Raji (cell line): ENCODE measurements around the gene AP2A2.

Source experiments
- POLR2A ChIP-seq: IDR thresholded peaks from 2 replicates; pipeline ENCODE4 v1.6.1; 2011; ENCODE audit warnings: low read depth, low read length, control low read depth; ENCODE audit not compliant: insufficient read depth

AP2A2 gene

GRCh38 chr11:984546-984945 is 58.9 kb downstream of the AP2A2 start:
- TF ChIP-seq POLR2A: no peak

GRCh38 chr11:985406-985805 is 59.7 kb downstream of the AP2A2 start:
- no peak for TF ChIP-seq POLR2A

- no peak for TF ChIP-seq POLR2A
These were observed 60.2 kb downstream of the AP2A2 start for GRCh38 chr11:985848-986247.

- no peak for TF ChIP-seq POLR2A
These were observed 60.7 kb downstream of the AP2A2 start for GRCh38 chr11:986270-986951.

GRCh38 chr11:986952-987305 is 61.3 kb downstream of the AP2A2 start:
- TF ChIP-seq POLR2A: no peak

- TF ChIP-seq POLR2A: no peak
These were observed 62.0 kb downstream of the AP2A2 start for GRCh38 chr11:987671-988070.

- no peak for TF ChIP-seq POLR2A
These were observed 64.4 kb downstream of the AP2A2 start for GRCh38 chr11:990101-990500.

GRCh38 chr11:991034-991433 is 65.4 kb downstream of the AP2A2 start:
- TF ChIP-seq POLR2A: no peak

GRCh38 chr11:991711-992307 is 66.1 kb downstream of the AP2A2 start:
- TF ChIP-seq POLR2A: no peak

- no peak for TF ChIP-seq POLR2A
These were observed 66.9 kb downstream of the AP2A2 start for GRCh38 chr11:992577-992976.

- no peak for TF ChIP-seq POLR2A
These were observed 68.0 kb downstream of the AP2A2 start for GRCh38 chr11:993632-994167.

GRCh38 chr11:995044-995751 is 69.5 kb downstream of the AP2A2 start:
- no peak for TF ChIP-seq POLR2A

GRCh38 chr11:995752-996420 is 70.2 kb downstream of the AP2A2 start:
- no peak for TF ChIP-seq POLR2A

GRCh38 chr11:996681-997080 is 71.0 kb downstream of the AP2A2 start:
- TF ChIP-seq POLR2A: no peak

GRCh38 chr11:997907-998306 is 72.2 kb downstream of the AP2A2 start:
- no peak for TF ChIP-seq POLR2A

- TF ChIP-seq POLR2A: no peak
These were observed 73.3 kb downstream of the AP2A2 start for GRCh38 chr11:999009-999408.
